ENCODE results near the gene FRMD5.

- TF ChIP-seq CTCF (IDR thresholded peaks at IDR 0.05) (no peak), POLR2A (IDR thresholded peaks at IDR 0.05) (no peak)
Observed at GRCh38 chr15:43975770-43976169, 219.3 kb downstream of the FRMD5 start.
